Inflammatory macrophage treated with lipopolysaccharide for 1 hour (primary cell): ENCODE measurements around the gene TRIM72.
"Not testable (repeated sequence)": the region's sequence is repeated elsewhere in the genome, so short reads cannot be mapped to it uniquely, and the experiment has no call there.

ENCODE experiments used
- DNase-seq, 2 donors: peaks; one replicate each; pipeline ENCODE4 v3.0.0-alpha.2; 2020 to 2022

TRIM72 gene

GRCh38 chr16:31213877-31214707 is at the start of gene TRIM72:
TSS of gene TRIM72 (plus strand) at chr16:31214119. CDS start at chr16:31214739, 620 bp downstream.
- no peak for DNase-seq

- no peak for DNase-seq
Measured at GRCh38 chr16:31167315-31167714, 46.6 kb upstream of the TRIM72 start.

GRCh38 chr16:31168848-31169247 is 45.1 kb upstream of the TRIM72 start:
- DNase-seq: no peak

- DNase-seq: not testable (repeated sequence)
Measured at GRCh38 chr16:31170048-31170447, 43.9 kb upstream of the TRIM72 start.

GRCh38 chr16:31177136-31177535 is 36.8 kb upstream of the TRIM72 start:
- peak; percentile 56 to 87 for DNase-seq

GRCh38 chr16:31179219-31179746 is 34.6 kb upstream of the TRIM72 start:
- DNase-seq: no peak

GRCh38 chr16:31179747-31180459 is 34.0 kb upstream of the TRIM72 start, which contains the start of gene FUS:
TSS of gene FUS (plus strand) at chr16:31180139. CDS start at chr16:31180215, 76 bp downstream.
- peak; percentile 70 to 93 for DNase-seq

- peak; percentile 71 to 75 for DNase-seq
Measured at GRCh38 chr16:31181102-31181830, 32.7 kb upstream of the TRIM72 start.

GRCh38 chr16:31182391-31182790 is 31.5 kb upstream of the TRIM72 start:
- no peak for DNase-seq

GRCh38 chr16:31183432-31184428 is 30.2 kb upstream of the TRIM72 start:
- DNase-seq: no peak

- DNase-seq: no peak
Measured at GRCh38 chr16:31184888-31185287, 29.0 kb upstream of the TRIM72 start.

GRCh38 chr16:31185339-31185738 is 28.6 kb upstream of the TRIM72 start:
- no peak for DNase-seq

- DNase-seq: no peak
Measured at GRCh38 chr16:31186176-31186575, 27.7 kb upstream of the TRIM72 start.

GRCh38 chr16:31186930-31187807 is 26.8 kb upstream of the TRIM72 start:
- DNase-seq: no peak

GRCh38 chr16:31187808-31188189 is 26.1 kb upstream of the TRIM72 start:
- no peak for DNase-seq

GRCh38 chr16:31188450-31189411 is 25.2 kb upstream of the TRIM72 start:
- DNase-seq: no peak

GRCh38 chr16:31189412-31189778 is 24.5 kb upstream of the TRIM72 start:
- no peak for DNase-seq

- no peak for DNase-seq
Measured at GRCh38 chr16:31190061-31190460, 23.9 kb upstream of the TRIM72 start.

- DNase-seq: no peak
Measured at GRCh38 chr16:31190818-31191444, 23.0 kb upstream of the TRIM72 start.
